M059J (cell line): ENCODE results near the gene SPAG5. TPM values are rescaled to one million over a fixed set of nuclear protein-coding genes. Genes with fewer than 3 reads are reported as not detected.

Experiments
- DNase-seq: peaks from one replicate; pipeline ENCODE4 v3.0.0-alpha.2; 2012; ENCODE audit warnings: low read depth
- total RNA-seq: library from RNA; depleted of rRNA; stranded (reverse); fragments of >200 nt; shearing (Covaris generic); gene quantifications from 2 replicates; pipeline ENCODE4 v1.2.3, GENCODE V29; 2014; rRNA removed

Gene SPAG5, protein sequence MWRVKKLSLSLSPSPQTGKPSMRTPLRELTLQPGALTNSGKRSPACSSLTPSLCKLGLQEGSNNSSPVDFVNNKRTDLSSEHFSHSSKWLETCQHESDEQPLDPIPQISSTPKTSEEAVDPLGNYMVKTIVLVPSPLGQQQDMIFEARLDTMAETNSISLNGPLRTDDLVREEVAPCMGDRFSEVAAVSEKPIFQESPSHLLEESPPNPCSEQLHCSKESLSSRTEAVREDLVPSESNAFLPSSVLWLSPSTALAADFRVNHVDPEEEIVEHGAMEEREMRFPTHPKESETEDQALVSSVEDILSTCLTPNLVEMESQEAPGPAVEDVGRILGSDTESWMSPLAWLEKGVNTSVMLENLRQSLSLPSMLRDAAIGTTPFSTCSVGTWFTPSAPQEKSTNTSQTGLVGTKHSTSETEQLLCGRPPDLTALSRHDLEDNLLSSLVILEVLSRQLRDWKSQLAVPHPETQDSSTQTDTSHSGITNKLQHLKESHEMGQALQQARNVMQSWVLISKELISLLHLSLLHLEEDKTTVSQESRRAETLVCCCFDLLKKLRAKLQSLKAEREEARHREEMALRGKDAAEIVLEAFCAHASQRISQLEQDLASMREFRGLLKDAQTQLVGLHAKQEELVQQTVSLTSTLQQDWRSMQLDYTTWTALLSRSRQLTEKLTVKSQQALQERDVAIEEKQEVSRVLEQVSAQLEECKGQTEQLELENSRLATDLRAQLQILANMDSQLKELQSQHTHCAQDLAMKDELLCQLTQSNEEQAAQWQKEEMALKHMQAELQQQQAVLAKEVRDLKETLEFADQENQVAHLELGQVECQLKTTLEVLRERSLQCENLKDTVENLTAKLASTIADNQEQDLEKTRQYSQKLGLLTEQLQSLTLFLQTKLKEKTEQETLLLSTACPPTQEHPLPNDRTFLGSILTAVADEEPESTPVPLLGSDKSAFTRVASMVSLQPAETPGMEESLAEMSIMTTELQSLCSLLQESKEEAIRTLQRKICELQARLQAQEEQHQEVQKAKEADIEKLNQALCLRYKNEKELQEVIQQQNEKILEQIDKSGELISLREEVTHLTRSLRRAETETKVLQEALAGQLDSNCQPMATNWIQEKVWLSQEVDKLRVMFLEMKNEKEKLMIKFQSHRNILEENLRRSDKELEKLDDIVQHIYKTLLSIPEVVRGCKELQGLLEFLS
- total RNA-seq, result 52.9 and 104 TPM in 2 replicates

DNA sequence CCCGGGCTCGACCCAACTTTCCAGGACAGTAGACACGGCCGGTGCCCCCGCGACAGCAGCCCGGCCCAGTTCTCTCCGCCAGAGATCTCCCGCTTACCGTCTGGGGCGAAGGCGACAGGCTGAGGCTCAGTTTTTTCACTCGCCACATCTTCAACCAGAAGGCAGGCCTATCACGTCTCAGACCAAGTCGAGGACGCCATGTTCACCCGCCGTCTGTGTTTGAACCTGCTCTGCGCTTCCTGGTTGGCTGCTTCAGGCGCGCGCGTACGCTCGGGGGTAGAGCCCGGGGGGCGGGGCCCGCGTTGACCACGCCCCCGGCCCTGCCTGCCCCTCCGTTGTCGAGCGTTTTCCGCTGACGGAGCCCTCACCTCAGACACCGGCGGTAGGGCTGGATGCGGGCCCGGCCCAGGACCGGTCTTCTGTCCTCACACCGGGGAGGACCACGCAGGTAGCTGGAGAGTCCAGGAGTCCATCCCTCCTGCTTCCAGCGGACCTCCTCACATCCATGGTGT is at the start of gene SPAG5:
Gene SPAG5 (minus strand): TSS at position 227 of the 512 bp plus-strand sequence. CDS start 79 bp downstream, at position 148.
- DNase-seq, result peak; percentile 90

DNA sequence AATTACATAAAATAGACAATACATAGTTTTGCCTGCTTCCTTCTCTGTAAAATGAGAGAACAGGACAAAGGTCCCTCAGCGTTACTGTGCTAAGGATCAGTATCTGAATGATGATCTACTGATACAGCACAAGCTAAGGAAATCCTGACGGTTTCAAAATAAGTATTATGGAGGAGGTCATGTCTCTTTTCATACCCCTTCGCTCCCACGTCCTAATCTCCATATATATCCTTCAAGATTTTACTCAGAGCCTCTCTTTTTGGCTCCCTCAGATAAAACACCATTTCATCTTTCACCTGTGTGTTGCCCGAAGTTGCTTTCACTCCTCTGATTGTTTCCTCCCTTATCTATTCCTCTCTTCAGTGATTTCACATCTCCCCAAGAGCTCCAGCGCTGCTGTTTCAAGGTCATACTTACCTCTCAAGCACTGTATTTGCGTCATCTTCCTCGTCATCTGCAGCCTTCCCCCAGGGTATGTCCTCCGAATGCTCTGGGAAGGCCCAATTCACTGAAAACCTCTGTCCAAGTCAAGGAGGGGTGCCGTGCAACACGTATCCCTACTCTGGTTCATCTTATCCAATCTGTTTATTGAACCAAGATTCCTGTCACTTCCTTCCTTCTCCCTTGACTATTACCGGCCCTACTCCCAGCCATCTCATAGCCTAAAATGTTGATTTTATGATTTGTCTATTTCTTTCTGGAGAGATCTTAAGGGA is 47.4 kb upstream of the SPAG5 start:
- no peak for DNase-seq

DNA sequence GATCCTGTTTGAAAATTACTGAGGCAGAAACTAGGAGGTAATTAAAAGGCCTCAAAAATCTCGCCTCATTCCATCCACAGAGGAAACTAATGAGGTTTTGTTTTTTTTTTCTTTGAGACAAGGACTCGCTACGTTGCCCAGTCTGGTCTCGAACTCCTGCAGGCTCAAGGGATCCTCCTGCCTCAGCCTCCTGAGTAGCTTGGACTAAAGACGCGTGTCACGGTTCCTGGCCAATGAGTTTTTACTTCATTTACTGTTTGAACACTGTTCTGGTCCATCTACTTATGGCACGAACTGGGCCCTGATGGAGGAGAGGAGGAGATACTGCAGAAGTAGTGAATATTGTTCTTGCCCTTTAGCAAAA is 46.7 kb upstream of the SPAG5 start:
- DNase-seq, result no peak

DNA sequence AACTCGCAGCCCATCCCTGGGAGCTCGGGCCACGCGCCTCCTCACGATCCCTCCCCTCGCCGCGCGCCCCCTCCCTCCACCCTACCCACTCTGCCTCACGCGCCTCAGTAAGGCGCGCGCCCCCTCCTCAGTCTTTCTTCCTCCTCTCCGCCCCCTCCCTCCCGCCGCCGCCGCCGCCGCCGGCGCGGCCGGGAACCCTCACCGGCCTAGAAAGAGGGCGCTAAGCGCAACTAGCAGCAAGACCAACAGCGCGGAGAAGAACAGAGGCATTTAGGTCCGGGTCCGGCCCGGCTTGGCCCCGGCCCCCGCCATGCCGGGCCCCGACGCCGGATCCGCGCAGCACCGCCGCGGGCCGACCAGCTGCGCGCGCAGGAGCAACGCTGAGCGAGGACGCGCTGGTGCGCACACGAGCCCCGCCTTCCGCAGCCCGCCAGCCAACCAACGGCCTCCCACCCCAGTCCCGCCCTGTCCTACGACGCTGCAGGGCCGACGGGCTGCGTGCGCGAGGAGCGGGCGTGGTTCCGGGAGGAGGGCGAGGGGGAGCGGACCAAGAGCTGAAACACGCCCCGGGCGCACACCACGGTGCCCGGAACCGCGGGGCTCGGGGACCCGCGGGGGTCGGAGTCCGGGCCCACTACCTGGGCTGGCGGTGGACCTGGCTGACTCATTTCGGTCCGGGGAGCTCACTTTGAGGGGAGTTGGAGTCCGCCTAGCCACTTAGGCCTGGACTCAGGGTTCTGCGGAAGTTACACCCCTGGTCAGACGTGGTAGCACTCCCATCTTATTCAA is 46.2 kb upstream of the SPAG5 start, which contains the start of gene BLTP2:
Gene BLTP2 (minus strand): TSS at position 372 of the 789 bp plus-strand sequence. CDS start 102 bp downstream, at position 270.
- peak; percentile 91 for DNase-seq

DNA sequence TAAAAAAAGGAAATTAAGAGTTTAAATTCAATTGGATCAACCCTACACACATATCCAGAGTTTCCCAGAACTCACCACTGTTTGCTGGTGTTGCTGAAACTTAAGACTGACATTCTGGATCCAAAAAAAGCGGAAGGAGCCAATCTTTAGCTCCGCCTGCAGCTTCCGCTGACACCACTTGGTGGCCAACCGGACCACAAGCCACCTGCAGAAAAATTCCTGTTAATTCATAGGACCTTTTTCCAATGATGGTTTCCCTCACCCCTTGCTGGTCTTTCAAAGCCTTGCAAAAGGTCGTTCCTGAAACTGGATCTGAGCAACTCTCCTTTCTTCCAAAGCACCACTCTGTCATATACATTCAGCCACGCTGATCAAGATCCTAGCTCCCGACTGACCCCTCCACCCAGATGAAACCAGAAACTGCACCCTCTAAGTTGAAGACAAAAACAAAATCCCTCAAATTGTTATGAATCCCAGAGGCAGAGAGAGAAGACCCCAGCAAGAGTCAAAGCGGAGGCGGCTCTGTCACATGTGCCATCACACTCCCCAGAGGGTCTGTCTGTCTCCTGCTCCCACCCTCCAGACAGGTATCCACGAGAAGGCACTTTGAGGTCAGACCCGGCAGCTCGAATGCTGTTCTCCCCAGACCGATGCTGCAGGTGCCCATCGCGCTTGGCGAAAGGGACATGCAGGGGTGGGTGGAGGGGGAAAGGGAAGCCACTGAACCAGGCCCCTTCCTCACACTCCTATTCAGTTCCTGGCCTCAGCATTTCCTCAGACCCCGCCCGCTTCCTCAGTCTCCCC is 45.4 kb upstream of the SPAG5 start:
- peak; percentile 50 for DNase-seq

DNA sequence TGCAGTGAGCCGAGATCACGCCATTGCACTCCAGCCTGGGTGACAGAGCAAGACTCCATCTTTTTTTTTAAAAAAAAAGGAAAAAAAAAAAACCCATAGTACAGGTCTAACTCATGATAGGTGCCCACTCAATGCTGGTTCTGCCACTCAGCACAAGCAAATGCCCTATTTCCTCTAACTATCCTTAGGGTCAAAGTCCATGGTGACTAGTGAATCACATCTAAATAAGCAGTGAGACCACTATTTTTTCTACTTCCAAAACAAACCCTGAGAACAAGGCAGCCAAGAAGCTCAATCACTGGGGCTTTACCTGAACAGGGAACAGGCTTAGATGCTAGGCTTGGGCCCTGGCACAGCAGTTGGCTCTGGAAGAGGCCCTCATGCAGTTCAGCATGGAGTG is 42.8 kb upstream of the SPAG5 start:
- DNase-seq, result no peak

DNA sequence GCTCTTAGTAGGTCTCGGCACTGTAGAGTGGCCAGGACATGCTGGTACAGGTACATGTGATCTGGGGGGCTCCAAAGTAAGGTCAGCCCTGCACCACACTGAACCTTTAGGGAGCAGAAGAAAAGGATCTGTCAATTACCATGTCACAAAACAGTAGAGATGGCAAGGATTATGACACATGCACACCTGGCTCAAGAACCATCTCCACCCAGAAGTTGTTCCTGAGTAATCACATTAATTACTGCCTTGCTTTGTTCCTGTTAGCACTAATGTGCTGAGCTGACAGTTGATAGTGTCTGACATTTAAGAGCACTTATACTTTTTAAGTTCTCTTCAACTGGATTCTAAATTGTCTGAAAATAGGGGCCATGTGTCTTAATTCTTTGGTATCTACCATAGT is 36.7 kb upstream of the SPAG5 start:
- DNase-seq, result no peak

GRCh38 chr17:28634206-28634865 is 35.5 kb upstream of the SPAG5 start:
- DNase-seq, result no peak

DNA sequence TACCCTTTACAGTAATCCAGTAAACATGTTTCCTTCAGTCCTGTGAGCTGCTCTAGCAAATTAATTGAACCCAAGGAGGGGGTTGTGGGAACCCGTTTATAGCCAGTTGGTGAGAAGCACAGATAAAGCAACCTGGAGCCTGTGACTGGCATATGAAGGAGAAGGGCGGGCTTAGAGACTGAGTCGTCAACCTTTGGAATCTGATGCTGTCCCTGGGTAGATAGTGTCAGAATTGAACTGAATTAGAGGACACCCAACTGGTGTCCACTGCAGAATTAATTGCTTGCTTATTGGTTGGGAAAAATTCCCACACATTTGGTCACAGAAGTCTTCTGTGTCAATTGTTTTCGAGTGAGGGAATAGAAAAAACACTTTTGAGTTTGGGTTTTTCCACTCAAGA is 28.0 kb upstream of the SPAG5 start:
- no peak for DNase-seq

- no peak for DNase-seq
Observed at GRCh38 chr17:28624148-28624547, 25.3 kb upstream of the SPAG5 start.

DNA sequence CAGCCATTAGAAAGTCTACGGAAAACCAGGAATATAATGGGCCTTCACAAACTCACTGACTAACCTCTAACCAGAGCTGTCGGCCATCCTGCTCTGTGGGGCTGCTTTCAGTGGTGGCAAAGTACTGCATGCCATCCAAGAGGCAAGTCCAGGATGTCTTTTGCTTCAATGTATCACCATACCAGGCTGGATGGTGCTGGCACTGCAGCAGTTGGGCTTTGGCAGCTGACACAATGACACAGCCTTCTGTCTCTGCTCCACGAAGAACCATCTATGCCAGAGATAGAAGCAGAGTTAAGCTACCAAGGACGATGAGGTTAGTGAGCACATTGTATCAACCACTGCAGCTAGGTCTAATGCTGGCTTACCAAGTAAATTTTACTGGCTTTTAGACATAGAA is 24.9 kb upstream of the SPAG5 start:
- no peak for DNase-seq

GRCh38 chr17:28622186-28622585 is 23.4 kb upstream of the SPAG5 start:
- no peak for DNase-seq

GRCh38 chr17:28620010-28620409 is 21.2 kb upstream of the SPAG5 start:
- DNase-seq, result no peak

DNA sequence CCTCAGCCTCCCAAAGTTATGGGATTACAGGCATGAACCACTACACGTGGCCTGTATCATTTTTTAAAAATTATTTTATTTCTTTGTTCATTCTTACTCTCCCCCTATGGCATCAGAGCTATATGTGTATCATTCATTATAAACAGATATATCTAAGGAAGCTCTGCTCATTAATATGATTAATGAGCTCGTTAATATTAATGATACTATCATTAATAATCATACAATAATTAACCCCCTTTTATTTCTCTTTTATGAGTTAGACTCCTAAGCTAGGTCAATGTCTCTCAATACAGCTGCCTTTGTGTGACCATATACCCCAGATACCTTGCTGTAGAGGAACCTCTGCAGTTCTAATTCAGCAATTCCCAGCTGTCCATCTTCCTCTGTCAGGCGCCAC is 19.6 kb upstream of the SPAG5 start:
- no peak for DNase-seq

GRCh38 chr17:28616281-28616680 is 17.5 kb upstream of the SPAG5 start:
- no peak for DNase-seq

DNA sequence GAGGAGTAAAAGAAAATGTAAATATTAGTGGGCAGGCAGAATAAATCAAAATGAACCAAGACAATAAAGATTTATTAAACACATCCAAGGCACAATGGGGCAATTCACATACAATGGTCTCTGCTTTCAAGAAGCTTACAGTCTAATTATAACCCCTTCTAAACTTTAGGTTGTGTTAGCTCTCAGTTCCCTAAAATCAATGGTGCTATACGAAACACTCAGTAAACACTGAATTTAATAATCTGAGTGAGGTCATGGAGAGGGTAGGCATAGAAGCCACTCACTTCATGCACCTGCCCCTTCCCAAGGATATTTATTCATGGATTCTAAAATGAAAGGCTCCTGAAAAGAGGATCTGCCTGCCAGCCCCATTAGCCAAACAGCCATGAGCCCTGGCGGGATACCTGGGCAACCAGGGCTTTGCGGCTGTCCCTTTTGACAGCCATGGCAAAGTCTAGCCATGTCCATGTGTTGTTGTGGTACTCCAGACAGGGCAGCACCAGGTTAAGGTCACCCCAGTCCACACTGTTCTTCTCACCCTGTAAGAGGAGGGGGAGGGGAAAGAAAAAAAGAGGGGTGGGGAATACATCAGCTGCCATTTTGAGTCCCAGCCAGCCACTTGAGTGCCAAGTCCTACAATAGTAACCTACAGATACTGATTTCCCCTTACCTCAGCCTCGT is 16.6 kb upstream of the SPAG5 start:
- no peak for DNase-seq

DNA sequence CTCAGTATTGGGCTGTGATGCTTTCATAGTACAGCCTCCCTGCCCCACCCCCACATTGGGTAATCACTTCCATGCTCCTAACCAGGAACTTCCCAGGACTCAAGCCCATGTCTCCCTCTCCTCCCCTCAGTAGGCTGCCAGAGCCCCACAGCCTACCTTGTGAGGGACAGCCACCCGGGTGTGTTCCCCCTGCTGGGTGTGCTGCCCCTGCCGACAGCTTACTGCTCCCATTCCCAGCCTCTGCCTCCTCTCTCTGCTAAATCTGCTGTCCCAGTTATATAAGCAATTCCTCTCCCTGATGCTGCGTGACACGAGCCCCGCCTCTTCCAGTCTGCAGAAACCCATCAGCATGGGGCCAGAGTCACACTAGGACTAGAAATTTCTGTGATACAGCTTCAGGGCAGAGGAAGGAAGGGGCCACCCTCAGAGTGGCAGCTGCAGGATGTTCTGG is 15.1 kb upstream of the SPAG5 start, which contains the start of gene RSKR:
Gene RSKR (minus strand): TSS at position 255 of the 451 bp plus-strand sequence. CDS start 24 bp downstream, at position 231.
- DNase-seq, result no peak
